Measurements from ENCODE around the gene PAN2. TPM values are rescaled to one million over a fixed set of nuclear protein-coding genes. Genes with fewer than 3 reads are reported as not detected.
"Not testable (repeated sequence)": the region's sequence is repeated elsewhere in the genome, so short reads cannot be mapped to it uniquely, and the experiment has no call there.

Gene PAN2
- total RNA-seq, 4 donors from 2014 or later: 10.2 to 35.9 (median 14.9) TPM

GRCh38 chr12:56351325-56351724 is 17.5 kb upstream of the PAN2 start:
- Histone ChIP-seq H3K36me3 (peaks cover 43 to 100% (median 86%) of the 10 kb centered on the region in 3 donors), H3K4me1 (no peaks in the 10 kb centered on the region), H3K27me3 (no peaks in the 10 kb centered on the region), H3K9me3 (no peaks in the 10 kb centered on the region), H3K4me3 (no peak overlapping the region), H3K27ac (no peak overlapping the region)
- intact Hi-C loops (cut with DNase I): no loop called here
- TF ChIP-seq POLR2A (IDR thresholded peaks at IDR 0.05): no peak
- TF ChIP-seq CTCF (IDR thresholded peaks at IDR 0.05): no peak
- DNase-seq: no peak
- 86 to 100% methylated on average over 2 of the region's 2 CpGs for WGBS, 2 donors

GRCh38 chr12:56350662-56351061 is 16.9 kb upstream of the PAN2 start:
- no peak for DNase-seq
- no peaks in the 10 kb centered on the region for H3K4me1 ChIP-seq
- TF ChIP-seq CTCF (IDR thresholded peaks at IDR 0.05) (no peak), POLR2A (IDR thresholded peaks at IDR 0.05) (no peak)
- intact Hi-C loops (cut with DNase I): no loop called here
- H3K27me3 ChIP-seq: no peaks in the 10 kb centered on the region
- peaks cover 43 to 100% (median 87%) of the 10 kb centered on the region in 3 donors for H3K36me3 ChIP-seq
- no peak overlapping the region for H3K4me3 ChIP-seq
- H3K27ac ChIP-seq: no peak overlapping the region
- H3K9me3 ChIP-seq: no peaks in the 10 kb centered on the region
- WGBS, 2 donors: 30 to 79% methylated on average over 2 of the region's 2 CpGs

- Histone ChIP-seq H3K9me3 (no peaks in the 10 kb centered on the region), H3K27ac (no peak overlapping the region), H3K4me3 (no peak overlapping the region), H3K27me3 (no peaks in the 10 kb centered on the region), H3K4me1 (no peaks in the 10 kb centered on the region), H3K36me3 (peaks cover 32 to 100% (median 69%) of the 10 kb centered on the region in 3 donors)
- intact Hi-C loops (cut with DNase I): no loop called here
- TF ChIP-seq CTCF (IDR thresholded peaks at IDR 0.05): no peak
- no peak for TF ChIP-seq POLR2A (IDR thresholded peaks at IDR 0.05)
- DNase-seq: no peak
- 83 to 87% methylated on average over 5 of the region's 5 CpGs for WGBS, 2 donors
Measured at GRCh38 chr12:56348776-56349175, 15.0 kb upstream of the PAN2 start.

- H3K36me3 ChIP-seq: peaks cover 44 to 100% (median 71%) of the 10 kb centered on the region in 3 donors
- H3K4me1 ChIP-seq; H3K27me3 ChIP-seq; H3K9me3 ChIP-seq; DNase-seq; H3K4me3 ChIP-seq; H3K27ac ChIP-seq; intact Hi-C loops (cut with DNase I): not testable (repeated sequence)
- 94 to 97% methylated on average over 8 to 9 of the region's 9 CpGs for WGBS, 2 donors
Measured at GRCh38 chr12:56347255-56347654, 13.5 kb upstream of the PAN2 start.

GRCh38 chr12:56346675-56347074 is 12.9 kb upstream of the PAN2 start:
- no peak for DNase-seq
- Histone ChIP-seq H3K4me1 (no peaks in the 10 kb centered on the region), H3K27ac (no peak overlapping the region), H3K36me3 (peaks cover 42 to 100% (median 66%) of the 10 kb centered on the region in 3 donors), H3K9me3 (no peaks in the 10 kb centered on the region), H3K4me3 (no peak overlapping the region), H3K27me3 (no peaks in the 10 kb centered on the region)
- intact Hi-C loops (cut with DNase I): no loop called here
- 85 to 87% methylated on average over 5 to 7 of the region's 7 CpGs for WGBS, 2 donors
- no peak for TF ChIP-seq CTCF (IDR thresholded peaks at IDR 0.05)
- TF ChIP-seq POLR2A (IDR thresholded peaks at IDR 0.05): no peak

GRCh38 chr12:56342290-56342689 is 8.5 kb upstream of the PAN2 start:
- peaks cover 14 to 61% (median 27%) of the 10 kb centered on the region in 3 donors for H3K36me3 ChIP-seq

More at GRCh38 chr12:56342290-56342689, 8.5 kb upstream of the PAN2 start:
- H3K4me3 ChIP-seq; H3K27me3 ChIP-seq; H3K9me3 ChIP-seq; intact Hi-C loops (cut with DNase I); DNase-seq; H3K27ac ChIP-seq: not testable (repeated sequence)
- H3K4me1 ChIP-seq: peaks cover 0 to 13% (median 9%) of the 10 kb centered on the region in 3 donors
- 94 to 100% methylated on average over 2 of the region's 2 CpGs for WGBS, 2 donors
